Right atrium auricular region (tissue), 2 donors: ENCODE data around the gene FER. TPM values are rescaled to one million over a fixed set of nuclear protein-coding genes. Genes with fewer than 3 reads are reported as not detected.

ENCODE experiments used
- DNase-seq: peaks from one replicate; pipeline ENCODE4 v3.0.0-alpha.2; 2019; ENCODE audit warnings: low spot score
- H3K27ac ChIP-seq, 2 donors: fragments of 200-600 bp; sonication (generic); 1 replicate in 1 of 2; 2 replicates in 1 of 2; pipeline ENCODE4 v1.5.1; 2016 to 2019
- H3K27me3 ChIP-seq, 2 donors: fragments of 200-600 bp; sonication (generic); one replicate each; pipeline versions ENCODE4 v1.5.1 to v1.6.0; 2017 to 2019
- H3K36me3 ChIP-seq: fragments of 200-600 bp; sonication (generic); one replicate; pipeline ENCODE4 v1.5.1; 2016
- H3K4me1 ChIP-seq, 2 donors: fragments of 200-600 bp; sonication (generic); one replicate each; pipeline versions ENCODE4 v1.5.1 to v1.6.0; 2017 to 2019
- H3K4me3 ChIP-seq, 2 donors: fragments of 200-600 bp; sonication (generic); 1 replicate in 1 of 2; 2 replicates in 1 of 2; pipeline ENCODE4 v1.5.1; 2017 to 2019; ENCODE audit warnings: mild to moderate bottlenecking in 1 of 2, moderate library complexity in 1 of 2
- H3K9me3 ChIP-seq, 2 donors: fragments of 200-600 bp; sonication (generic); one replicate each; pipeline ENCODE4 v1.5.1; 2019
- total RNA-seq, 2 donors: library from RNA; depleted of rRNA; stranded (reverse); fragments of >200 nt; gene quantifications; one replicate each; pipeline ENCODE4 v1.1.0, GENCODE V29; 2016
- TF ChIP-seq, protein P1 (sequence below), 2 donors: fragments of 200-600 bp; sonication (generic); IDR thresholded peaks; one replicate each; pipeline ENCODE4 v1.5.1; 2019; ENCODE audit warnings: antibody characterized with exemption in 2 of 2

FER gene
- total RNA-seq, 2 donors from 2014 or later = 10.6 to 12.9 TPM

DNA sequence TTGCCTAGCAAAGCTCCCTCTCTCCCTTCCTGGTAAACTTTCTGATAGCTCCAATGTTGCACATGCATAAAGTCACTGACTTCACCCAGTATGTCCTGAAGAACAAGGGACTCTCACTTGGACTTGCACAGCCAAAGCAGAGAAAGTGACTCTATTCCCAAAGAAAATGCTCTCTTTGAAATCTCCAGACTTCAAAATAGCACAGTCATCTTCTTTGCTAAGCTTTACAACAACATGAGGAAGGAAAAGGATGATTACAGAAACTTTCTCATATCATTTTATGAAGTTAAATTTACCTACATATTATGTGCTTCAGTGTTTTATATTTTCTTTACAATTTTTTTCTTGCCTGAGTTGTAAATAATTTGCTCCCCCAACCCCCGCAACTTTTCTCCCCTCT is 397.4 kb downstream of the FER start:
- Histone ChIP-seq H3K4me1 (no peaks in the 10 kb centered on the region), H3K27ac (no peak overlapping the region), H3K36me3 (no peaks in the 10 kb centered on the region), H3K4me3 (no peak overlapping the region), H3K27me3 (no peaks in the 10 kb centered on the region), H3K9me3 (no peaks in the 10 kb centered on the region)
- DNase-seq = no peak
- TF ChIP-seq, protein P1, sequence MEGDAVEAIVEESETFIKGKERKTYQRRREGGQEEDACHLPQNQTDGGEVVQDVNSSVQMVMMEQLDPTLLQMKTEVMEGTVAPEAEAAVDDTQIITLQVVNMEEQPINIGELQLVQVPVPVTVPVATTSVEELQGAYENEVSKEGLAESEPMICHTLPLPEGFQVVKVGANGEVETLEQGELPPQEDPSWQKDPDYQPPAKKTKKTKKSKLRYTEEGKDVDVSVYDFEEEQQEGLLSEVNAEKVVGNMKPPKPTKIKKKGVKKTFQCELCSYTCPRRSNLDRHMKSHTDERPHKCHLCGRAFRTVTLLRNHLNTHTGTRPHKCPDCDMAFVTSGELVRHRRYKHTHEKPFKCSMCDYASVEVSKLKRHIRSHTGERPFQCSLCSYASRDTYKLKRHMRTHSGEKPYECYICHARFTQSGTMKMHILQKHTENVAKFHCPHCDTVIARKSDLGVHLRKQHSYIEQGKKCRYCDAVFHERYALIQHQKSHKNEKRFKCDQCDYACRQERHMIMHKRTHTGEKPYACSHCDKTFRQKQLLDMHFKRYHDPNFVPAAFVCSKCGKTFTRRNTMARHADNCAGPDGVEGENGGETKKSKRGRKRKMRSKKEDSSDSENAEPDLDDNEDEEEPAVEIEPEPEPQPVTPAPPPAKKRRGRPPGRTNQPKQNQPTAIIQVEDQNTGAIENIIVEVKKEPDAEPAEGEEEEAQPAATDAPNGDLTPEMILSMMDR (IDR thresholded peaks at IDR 0.05) = no peak

DNA sequence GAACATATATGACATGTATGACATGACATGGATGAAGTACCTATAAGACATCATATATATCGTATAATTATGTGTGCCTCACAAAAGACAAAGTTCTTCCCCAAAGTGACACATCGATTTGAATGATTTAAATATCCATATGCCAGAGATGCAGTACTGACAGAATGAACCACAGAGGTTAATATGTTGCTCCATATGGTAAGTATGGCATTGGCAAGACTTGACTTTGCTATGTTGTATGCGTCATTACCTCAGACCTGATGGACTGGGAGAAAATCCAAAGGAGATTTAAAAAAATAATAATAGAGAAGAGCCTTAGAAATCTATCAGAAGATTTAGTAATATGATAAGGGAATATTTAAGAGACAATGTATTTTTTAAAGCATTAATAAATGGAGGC is 398.9 kb downstream of the FER start:
- DNase-seq = no peak
- H3K27me3 ChIP-seq = no peaks in the 10 kb centered on the region

DNA sequence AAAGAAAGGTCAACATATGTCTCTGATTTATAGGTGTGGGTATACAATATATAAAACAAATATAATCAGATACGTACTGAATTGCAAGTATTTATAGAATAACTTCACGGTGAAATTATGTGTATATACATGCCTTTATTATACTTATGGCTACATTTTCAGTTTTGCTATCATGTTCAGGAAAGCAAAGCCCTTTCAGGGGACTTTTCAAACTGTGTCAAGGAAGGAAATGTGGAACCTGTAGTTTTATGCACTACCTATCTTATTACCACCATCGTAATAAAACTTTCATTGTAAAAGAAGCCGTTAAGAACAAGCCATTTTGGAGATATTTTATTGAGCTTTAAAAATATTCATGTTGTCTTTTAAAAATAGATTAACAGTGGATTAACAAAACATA is 404.9 kb downstream of the FER start:
- H3K9me3 ChIP-seq = no peaks in the 10 kb centered on the region
- no peak overlapping the region for H3K4me3 ChIP-seq
- H3K27ac ChIP-seq = no peak overlapping the region
- H3K27me3 ChIP-seq = no peaks in the 10 kb centered on the region
- H3K36me3 ChIP-seq = no peaks in the 10 kb centered on the region
- no peak for DNase-seq
- no peaks in the 10 kb centered on the region for H3K4me1 ChIP-seq
- TF ChIP-seq, protein P1 (IDR thresholded peaks at IDR 0.05) = no peak

More for the DNA sequence above, 398.9 kb downstream of the FER start:
- TF ChIP-seq, protein P1 (IDR thresholded peaks at IDR 0.05) = no peak
- H3K9me3 ChIP-seq = no peaks in the 10 kb centered on the region
- no peaks in the 10 kb centered on the region for H3K36me3 ChIP-seq
- H3K27ac ChIP-seq = no peak overlapping the region
- no peak overlapping the region for H3K4me3 ChIP-seq
- no peaks in the 10 kb centered on the region for H3K4me1 ChIP-seq

DNA sequence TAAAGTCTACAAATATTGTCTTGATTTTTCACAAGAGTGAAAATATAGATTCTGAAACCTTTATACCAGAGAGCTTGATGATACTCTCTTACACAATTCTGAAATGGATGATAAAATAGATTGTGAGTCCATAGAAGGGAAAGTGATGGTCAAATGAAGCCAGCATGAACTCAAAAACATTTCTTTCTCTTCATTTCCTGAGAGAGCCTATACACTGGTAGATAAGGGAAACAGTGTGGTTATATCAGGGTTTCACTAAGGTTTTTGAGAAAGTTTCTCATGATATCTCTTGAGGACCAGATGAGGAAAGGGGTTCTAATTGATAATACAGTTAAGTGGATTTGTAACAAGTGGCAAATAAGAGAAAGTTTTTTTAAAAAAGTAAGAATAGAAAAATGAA is 407.9 kb downstream of the FER start:
- no peaks in the 10 kb centered on the region for H3K27me3 ChIP-seq
- no peaks in the 10 kb centered on the region for H3K4me1 ChIP-seq
- TF ChIP-seq, protein P1 (IDR thresholded peaks at IDR 0.05) = no peak
- no peaks in the 10 kb centered on the region for H3K9me3 ChIP-seq
- no peaks in the 10 kb centered on the region for H3K36me3 ChIP-seq
- no peak overlapping the region for H3K4me3 ChIP-seq
- no peak for DNase-seq
- H3K27ac ChIP-seq = no peak overlapping the region

DNA sequence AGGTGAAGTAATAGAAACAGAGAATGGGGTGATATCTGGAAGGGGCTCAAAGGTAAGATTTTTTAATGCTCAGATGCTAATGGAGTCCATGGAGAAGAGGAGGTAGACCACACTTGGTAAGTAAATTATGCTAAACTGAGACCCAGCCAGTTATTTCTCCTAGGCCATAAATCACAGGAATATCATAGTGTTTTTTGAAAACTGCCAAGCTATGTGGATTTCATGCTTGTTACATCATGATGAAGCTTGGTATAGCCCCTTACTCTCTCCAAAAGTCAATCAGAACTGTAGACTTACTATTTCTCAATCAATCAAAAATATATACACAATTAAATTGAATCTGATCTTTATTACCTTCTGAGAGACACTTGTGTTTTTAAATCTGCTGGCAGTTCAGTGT is 409.2 kb downstream of the FER start:
- Histone ChIP-seq H3K4me3 (no peak overlapping the region), H3K36me3 (no peaks in the 10 kb centered on the region), H3K27ac (no peak overlapping the region), H3K4me1 (no peaks in the 10 kb centered on the region), H3K27me3 (no peaks in the 10 kb centered on the region), H3K9me3 (no peaks in the 10 kb centered on the region)
- DNase-seq = no peak
- TF ChIP-seq, protein P1 (IDR thresholded peaks at IDR 0.05) = no peak

DNA sequence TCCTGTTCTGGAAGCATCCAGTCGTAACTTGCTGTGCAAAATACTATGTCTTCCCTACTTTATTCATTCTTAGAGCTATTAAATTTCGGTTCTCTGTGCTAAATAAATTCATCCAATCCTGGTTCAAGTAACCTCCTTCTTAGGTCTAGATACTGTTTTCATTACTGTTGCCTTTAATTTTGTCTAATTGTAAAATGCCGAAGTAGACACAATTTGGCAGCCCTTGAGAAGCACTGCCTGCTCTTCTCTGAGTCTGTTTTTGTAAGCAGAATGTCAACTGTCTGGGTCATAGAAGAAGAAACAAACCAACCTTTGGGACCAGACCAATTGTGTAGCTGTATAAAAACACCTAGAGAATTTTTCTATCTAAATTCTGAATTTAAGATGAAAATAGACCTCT is 412.8 kb downstream of the FER start:
- TF ChIP-seq, protein P1 (IDR thresholded peaks at IDR 0.05) = no peak
- Histone ChIP-seq H3K27me3 (no peaks in the 10 kb centered on the region), H3K9me3 (no peaks in the 10 kb centered on the region), H3K36me3 (no peaks in the 10 kb centered on the region), H3K27ac (no peak overlapping the region), H3K4me3 (no peak overlapping the region), H3K4me1 (no peaks in the 10 kb centered on the region)
- no peak for DNase-seq
